ENCODE results near the gene GPAM.

- TF ChIP-seq CTCF (IDR thresholded peaks at IDR 0.05; ENCODE audit: low read depth, low read length, missing input control) (no peak), RXRA (IDR thresholded peaks at IDR 0.05) (peak; percentile 96 to 98), ATF3 (IDR thresholded peaks at IDR 0.05) (peak; percentile 80), MAX (IDR thresholded peaks at IDR 0.05) (peak; percentile 94), EGR1 (IDR thresholded peaks at IDR 0.05; ENCODE audit: low read depth in 2 of 2) (peak in 1 of 2 donors; percentile 90), SP1 (IDR thresholded peaks at IDR 0.05) (peak; percentile 99), YY1 (IDR thresholded peaks at IDR 0.05) (peak; percentile 87), REST (IDR thresholded peaks at IDR 0.05) (peak; percentile 27)
These were observed 43.9 kb upstream of the GPAM start for GRCh38 chr10:112227331-112227987.

Measured in liver (tissue), 3 donors.